GM10266 (cell line): Measurements from ENCODE around the gene LRRC73.

Experiments used
- DNase-seq: peaks from one replicate; pipeline ENCODE4 v3.0.0; 2012; ENCODE audit errors: extremely low spot score
- TF ChIP-seq, protein P1 (sequence below): IDR thresholded peaks from 2 replicates; pipeline ENCODE4 v1.5.1; 2012; ENCODE audit warnings: mild to moderate bottlenecking, low read depth; ENCODE audit not compliant: control insufficient read depth, insufficient read depth; ENCODE audit errors: missing control alignments

The LRRC73 gene

DNA sequence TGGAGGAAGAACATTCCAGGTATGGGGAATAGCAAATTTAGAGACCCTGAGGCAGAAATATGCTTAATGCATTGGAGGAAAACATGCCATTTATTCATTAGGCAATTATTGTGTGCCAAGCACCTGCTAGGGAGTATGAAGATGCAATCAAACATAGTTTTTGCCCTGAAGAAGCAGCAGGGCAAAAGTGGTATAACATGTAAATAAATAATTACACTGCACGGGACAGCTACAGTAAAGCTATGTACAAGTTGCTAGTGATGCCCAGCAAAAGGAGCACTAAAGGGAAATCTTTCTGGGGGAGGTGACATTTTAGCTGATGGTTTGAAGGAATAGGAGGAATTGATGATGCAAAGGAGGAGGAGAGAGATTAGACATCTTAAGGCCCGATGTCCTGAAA is 33.4 kb downstream of the LRRC73 start:
- no peak for DNase-seq
- TF ChIP-seq, protein P1, sequence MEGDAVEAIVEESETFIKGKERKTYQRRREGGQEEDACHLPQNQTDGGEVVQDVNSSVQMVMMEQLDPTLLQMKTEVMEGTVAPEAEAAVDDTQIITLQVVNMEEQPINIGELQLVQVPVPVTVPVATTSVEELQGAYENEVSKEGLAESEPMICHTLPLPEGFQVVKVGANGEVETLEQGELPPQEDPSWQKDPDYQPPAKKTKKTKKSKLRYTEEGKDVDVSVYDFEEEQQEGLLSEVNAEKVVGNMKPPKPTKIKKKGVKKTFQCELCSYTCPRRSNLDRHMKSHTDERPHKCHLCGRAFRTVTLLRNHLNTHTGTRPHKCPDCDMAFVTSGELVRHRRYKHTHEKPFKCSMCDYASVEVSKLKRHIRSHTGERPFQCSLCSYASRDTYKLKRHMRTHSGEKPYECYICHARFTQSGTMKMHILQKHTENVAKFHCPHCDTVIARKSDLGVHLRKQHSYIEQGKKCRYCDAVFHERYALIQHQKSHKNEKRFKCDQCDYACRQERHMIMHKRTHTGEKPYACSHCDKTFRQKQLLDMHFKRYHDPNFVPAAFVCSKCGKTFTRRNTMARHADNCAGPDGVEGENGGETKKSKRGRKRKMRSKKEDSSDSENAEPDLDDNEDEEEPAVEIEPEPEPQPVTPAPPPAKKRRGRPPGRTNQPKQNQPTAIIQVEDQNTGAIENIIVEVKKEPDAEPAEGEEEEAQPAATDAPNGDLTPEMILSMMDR, result no peak

DNA sequence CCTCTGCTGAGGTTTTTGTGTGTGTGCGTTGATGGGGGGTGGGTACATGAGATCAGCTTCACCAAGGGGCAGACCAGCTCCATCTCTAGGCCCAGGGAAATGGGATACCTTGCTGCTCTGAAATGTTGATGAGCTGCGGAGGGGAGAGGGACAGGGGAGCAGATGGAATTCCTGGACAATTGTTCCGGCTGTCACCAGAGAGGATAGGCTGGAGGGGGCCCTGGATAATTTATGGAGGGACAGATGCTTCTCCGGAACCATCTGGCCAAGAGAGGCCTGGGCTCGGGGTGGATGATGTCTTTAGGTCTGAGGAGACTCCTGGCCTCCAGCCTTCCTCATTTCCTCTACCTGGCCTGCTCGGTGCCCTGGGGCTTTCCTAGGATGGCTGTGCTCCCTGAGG is 34.6 kb downstream of the LRRC73 start:
- TF ChIP-seq, protein P1, result no peak
- no peak for DNase-seq

DNA sequence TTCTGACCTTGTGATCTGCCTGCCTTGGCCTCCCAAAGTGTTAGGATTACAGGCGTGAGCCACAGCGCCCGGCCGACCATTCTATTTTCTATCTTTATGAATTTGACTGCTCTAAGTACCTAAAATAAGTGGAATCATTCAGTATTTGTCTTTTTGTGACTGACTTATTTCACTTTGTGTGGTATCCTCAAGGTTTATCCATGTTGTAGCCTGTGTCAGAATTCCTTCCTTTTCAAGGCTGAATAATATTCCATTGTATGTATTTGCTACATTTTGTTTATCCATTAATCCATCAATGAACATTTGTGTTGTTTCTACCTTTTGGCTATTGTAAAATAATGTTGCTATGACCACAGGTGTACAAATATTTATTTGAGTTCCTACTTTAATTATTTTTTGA is 37.6 kb downstream of the LRRC73 start:
- TF ChIP-seq, protein P1, result no peak
- DNase-seq, result no peak

DNA sequence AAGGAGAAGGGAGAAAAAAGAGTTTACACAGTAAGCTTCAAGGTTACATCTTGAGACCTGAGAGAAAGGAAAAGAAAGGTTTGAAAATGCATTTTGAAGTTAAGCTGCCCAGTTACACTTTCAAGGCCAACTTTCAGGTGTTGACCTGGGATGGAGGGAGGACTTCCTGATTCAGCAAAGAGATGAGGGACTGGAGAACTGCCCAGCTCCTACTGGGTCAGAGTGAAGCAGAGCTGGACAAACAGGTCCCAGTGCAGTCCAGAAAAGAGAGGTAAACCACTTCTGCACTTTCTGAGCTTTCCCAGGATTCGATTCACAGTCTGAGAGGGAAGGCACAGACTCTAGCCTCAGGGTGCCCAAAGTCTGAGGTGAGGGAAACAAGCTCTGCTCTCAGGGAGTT is 38.7 kb downstream of the LRRC73 start:
- no peak for DNase-seq

DNA sequence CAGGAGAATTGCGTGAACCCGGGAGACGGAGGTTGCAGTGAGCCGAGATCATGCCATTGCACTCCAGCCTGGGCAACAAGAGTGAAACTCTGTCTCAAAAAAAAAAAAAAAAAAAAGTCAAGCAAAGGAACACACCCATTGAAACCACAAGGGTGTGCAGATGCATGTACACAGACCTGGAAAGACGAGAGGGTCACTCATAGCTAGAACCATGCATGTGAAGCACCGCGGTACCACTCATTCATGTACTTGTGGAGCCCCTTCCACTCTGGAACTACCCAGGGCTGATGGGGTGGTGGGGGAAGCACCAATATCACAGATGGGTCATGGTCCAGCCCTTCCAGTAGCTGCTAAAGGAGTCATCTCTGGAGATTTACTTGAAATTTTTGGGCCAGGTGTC is 40.2 kb downstream of the LRRC73 start:
- no peak for DNase-seq
- TF ChIP-seq, protein P1, result no peak

More for the DNA sequence above, 38.7 kb downstream of the LRRC73 start:
- TF ChIP-seq, protein P1, result no peak

DNA sequence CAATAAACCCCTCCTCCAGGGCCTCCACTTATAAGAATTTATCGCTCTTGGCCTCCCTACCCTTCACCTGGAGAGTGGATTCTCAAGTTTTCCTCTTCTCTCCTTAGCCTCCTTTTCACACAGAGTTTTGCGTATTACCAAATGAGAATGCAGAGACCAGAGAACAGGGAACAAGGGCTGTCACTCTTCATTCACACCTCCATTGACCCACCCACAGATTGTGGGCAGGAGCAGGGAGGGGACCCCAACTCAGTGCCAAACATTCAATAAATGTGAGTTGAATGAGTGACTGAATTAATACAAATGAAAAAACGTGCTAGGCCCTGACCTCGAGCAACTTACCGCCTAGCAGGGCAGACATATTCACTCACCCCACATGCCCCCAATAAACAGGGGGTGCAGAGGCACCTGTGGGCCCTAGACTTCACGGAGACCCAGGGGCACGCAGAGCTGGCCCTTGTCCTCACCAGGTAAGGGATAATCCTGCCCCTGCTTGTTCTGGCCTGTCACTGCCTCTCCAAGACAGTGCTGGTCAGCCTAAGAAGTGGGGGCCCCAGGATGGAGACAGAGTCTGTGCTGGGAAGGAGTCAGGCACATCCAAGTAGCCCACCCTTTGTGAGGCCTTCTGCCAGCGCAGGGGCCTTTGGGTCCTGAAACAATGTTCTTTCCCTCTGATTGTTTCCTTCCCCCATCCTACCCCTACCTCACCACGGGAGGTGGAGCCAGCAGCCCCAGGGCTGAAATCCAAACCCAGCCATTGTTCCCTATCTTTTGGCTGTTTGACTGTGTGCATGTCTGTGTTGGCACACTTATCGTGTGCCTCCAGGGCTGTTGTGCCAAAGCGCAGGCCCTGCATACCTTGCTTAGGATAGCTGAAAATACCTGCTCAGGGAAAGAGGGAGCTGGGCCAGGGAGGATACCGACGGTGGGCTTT is 41.1 kb downstream of the LRRC73 start:
- no peak for DNase-seq
- TF ChIP-seq, protein P1, result no peak

DNA sequence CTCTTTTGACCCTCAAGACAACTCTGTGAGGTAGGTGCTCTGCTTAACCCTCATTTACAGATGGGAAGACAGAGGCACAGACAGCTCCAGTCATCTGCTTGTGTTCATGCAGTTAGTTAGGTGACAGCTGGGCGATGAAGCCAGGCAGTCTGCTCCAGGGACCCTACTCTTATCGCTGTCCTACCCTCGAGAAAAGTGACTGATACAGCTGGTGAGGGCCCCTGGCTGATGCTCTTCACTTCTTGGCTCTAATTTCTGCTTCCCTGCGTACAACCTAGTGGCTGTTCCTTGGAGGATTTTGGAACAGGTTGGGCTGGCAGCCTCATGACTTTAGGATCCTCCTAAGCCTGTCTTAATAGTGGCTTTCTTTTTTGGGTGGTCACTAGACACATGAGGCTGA is 41.9 kb downstream of the LRRC73 start:
- no peak for DNase-seq
- TF ChIP-seq, protein P1, result no peak
